H1 (cell line): Measurements from ENCODE around the gene PARG. TPM values are rescaled to one million over a fixed set of nuclear protein-coding genes. Genes with fewer than 3 reads are reported as not detected.

Source experiments
- CHD7 ChIP-seq: fragments of 300-600 bp; sonication (generic); IDR thresholded peaks from 2 replicates; pipeline ENCODE4 v1.7.1; 2012; ENCODE audit warnings: low read length, moderate library complexity, mild to moderate bottlenecking, inconsistent platforms; ENCODE audit not compliant: insufficient replicate concordance
- HDAC6 ChIP-seq: IDR thresholded peaks from one replicate; pipeline ENCODE4 v1.7.1; 2012; ENCODE audit warnings: low read depth, mild to moderate bottlenecking, inconsistent platforms, low read length, moderate library complexity
- MAFK ChIP-seq: IDR thresholded peaks from 2 replicates; pipeline ENCODE4 v1.6.1; 2012; ENCODE audit warnings: low read depth, mild to moderate bottlenecking, improper control_type of control experiment, low read length
- POLR2A ChIP-seq, 2 experiments: IDR thresholded peaks; 1 replicate in 1 of 2; 2 replicates in 1 of 2; pipeline ENCODE4 v1.6.1; 2011; ENCODE audit warnings: low read depth in 2 of 2, low read length in 2 of 2, mild to moderate bottlenecking in 2 of 2; ENCODE audit errors: control extremely low read depth in 1 of 2
- TBP ChIP-seq: IDR thresholded peaks from 2 replicates; pipeline ENCODE4 v1.6.1; 2011; ENCODE audit warnings: low read depth, low read length, improper control_type of control experiment
- polyA plus RNA-seq, 7 experiments: library from polyadenylated mRNA; depleted of rRNA in 3 of 7; stranded (reverse) in 5 of 7; unstranded in 2 of 7; fragments of >200 nt in 5 of 7; fragments of 200-250 nt in 2 of 7; gene quantifications; 1 replicate in 5 of 7; 2 replicates in 1 of 7; 4 replicates in 1 of 7; pipeline versions ENCODE4 v1.2.1 to v1.2.3, GENCODE V29; 2011 to 2013; ENCODE audit warnings: missing spikeins in 2 of 7, mixed read lengths in 2 of 7
- total RNA-seq: library from RNA; stranded (reverse); fragmentation: NEBNext Ultra II Directional; extraction: Animal tissue kit (Norgen Biotek cat#: 25700); gene quantifications from 2 replicates; pipeline ENCODE4 v1.2.1, GENCODE V29; 2021

The PARG gene
- total and polyA plus RNA-seq, 2 of the 8 experiments (the other 6 are each of a cell fraction or from before 2014, with no cell fraction given) = 13.3 to 56.2 TPM

GRCh38 chr10:49781247-49781646, 160.6 kb downstream of the PARG start (continued):
- no peak for TF ChIP-seq HDAC6
- no peak for TF ChIP-seq CHD7
- no peak for TF ChIP-seq MAFK
- no peak for TF ChIP-seq TBP
- no peak for TF ChIP-seq POLR2A (IDR thresholded peaks at IDR 0.05; ENCODE audit: control extremely low read depth in 1 of 2, low read depth in 2 of 2, low read length in 2 of 2)
- TF ChIP-seq, all 59 proteins: peak for 0
